ENCODE results near the gene GNA12. TPM values are rescaled to one million over a fixed set of nuclear protein-coding genes. Genes with fewer than 3 reads are reported as not detected.

GNA12 gene
- total and polyA plus RNA-seq, 9 of the 15 experiments (the other 6 are each of a cell fraction or from before 2014, with no cell fraction given): 0.65 to 32.7 (median 9.6) TPM

DNA sequence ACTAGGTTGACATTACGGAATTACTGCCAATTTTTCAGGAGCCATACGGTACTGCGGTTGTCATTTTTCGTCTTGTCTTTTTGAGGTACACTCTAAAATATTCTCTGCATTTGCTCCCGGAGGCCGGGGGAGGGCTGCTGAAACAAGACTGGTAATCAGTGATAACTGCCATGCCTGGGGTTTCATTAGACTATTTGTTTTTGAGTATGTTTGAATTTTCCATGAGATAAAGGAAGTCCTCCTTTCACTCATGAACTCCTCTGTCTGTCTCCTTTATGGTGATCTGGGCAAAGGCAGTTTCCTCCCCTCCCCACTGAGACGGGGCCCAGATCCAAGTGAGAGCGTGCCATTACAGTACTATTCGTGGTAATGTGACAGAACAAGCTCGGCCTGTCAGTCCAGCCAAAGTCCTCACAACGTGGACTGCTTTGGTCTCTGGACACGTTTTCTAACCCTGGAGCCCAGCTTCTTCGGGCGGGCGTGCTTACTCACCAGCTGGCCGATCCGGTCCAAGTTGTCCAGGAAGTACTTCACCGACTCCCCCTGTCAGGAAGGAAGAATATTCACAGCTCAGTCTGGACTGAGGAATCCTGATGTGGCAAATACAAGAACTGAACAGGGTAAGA is 111.0 kb downstream of the GNA12 start (continued):
- TF ChIP-seq, protein P1, sequence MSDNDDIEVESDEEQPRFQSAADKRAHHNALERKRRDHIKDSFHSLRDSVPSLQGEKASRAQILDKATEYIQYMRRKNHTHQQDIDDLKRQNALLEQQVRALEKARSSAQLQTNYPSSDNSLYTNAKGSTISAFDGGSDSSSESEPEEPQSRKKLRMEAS (CRISPR knock-in tag; IDR thresholded peaks at IDR 0.05): peak; percentile 91
- TF ChIP-seq MXD1 (CRISPR knock-in tag; IDR thresholded peaks at IDR 0.05; ENCODE audit: borderline replicate concordance, poor library complexity, severe bottlenecking) (no peak), NFIC (IDR thresholded peaks at IDR 0.05) (peak; percentile 38; the same call in 1 of the 2 replicates), FOXK2 (conservative IDR thresholded peaks at IDR 0.05 in 1 of 2, IDR thresholded peaks at IDR 0.05 in 1 of 2; ENCODE audit: low read depth in 2 of 2) (peak; percentile 56 to 74; a peak in 2 of 4 replicates), ZBTB11 (CRISPR knock-in tag; IDR thresholded peaks at IDR 0.05) (peak in 1 of 3 experiments; percentile 68; a peak in 2 of 6 replicates), ELF1 (tag; IDR thresholded peaks at IDR 0.05) (peak; percentile 69), HMG20B (CRISPR knock-in tag; IDR thresholded peaks at IDR 0.05) (no peak), ARNT (IDR thresholded peaks at IDR 0.05) (peak in 1 of 2 experiments; percentile 20; a peak in 1 of 4 replicates), ZZZ3 (IDR thresholded peaks at IDR 0.05) (no peak), NR2C2 (CRISPR knock-in tag; IDR thresholded peaks at IDR 0.05) (no peak), NR2C2 (tag; IDR thresholded peaks at IDR 0.05) (peak; percentile 61; the same call in 1 of the 2 replicates), BRD4 (IDR thresholded peaks at IDR 0.05) (peak; percentile 62; the same call in 1 of the 2 replicates), RB1 (IDR thresholded peaks at IDR 0.05; ENCODE audit: low read depth) (peak; percentile 27; the same call in 1 of the 2 replicates)
- TF ChIP-seq, protein P2, sequence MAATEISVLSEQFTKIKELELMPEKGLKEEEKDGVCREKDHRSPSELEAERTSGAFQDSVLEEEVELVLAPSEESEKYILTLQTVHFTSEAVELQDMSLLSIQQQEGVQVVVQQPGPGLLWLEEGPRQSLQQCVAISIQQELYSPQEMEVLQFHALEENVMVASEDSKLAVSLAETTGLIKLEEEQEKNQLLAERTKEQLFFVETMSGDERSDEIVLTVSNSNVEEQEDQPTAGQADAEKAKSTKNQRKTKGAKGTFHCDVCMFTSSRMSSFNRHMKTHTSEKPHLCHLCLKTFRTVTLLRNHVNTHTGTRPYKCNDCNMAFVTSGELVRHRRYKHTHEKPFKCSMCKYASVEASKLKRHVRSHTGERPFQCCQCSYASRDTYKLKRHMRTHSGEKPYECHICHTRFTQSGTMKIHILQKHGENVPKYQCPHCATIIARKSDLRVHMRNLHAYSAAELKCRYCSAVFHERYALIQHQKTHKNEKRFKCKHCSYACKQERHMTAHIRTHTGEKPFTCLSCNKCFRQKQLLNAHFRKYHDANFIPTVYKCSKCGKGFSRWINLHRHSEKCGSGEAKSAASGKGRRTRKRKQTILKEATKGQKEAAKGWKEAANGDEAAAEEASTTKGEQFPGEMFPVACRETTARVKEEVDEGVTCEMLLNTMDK (IDR thresholded peaks at IDR 0.05; ENCODE audit: borderline replicate concordance, insufficient read depth, low read depth, low read length, poor library complexity, severe bottlenecking): no peak
- TF ChIP-seq, protein P3, sequence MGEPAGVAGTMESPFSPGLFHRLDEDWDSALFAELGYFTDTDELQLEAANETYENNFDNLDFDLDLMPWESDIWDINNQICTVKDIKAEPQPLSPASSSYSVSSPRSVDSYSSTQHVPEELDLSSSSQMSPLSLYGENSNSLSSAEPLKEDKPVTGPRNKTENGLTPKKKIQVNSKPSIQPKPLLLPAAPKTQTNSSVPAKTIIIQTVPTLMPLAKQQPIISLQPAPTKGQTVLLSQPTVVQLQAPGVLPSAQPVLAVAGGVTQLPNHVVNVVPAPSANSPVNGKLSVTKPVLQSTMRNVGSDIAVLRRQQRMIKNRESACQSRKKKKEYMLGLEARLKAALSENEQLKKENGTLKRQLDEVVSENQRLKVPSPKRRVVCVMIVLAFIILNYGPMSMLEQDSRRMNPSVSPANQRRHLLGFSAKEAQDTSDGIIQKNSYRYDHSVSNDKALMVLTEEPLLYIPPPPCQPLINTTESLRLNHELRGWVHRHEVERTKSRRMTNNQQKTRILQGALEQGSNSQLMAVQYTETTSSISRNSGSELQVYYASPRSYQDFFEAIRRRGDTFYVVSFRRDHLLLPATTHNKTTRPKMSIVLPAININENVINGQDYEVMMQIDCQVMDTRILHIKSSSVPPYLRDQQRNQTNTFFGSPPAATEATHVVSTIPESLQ (CRISPR knock-in tag; IDR thresholded peaks at IDR 0.05): 0 out of 2 replicates have a peak, but pooled peaks have one; percentile 73

All from K562 (cell line).